Kidney tubule cell (primary cell): ENCODE results near the gene CREBBP.

ENCODE experiments used
- DNase-seq: peaks from one replicate; pipeline ENCODE4 v3.0.0-alpha.2; 2018; ENCODE audit warnings: low spot score

CREBBP gene

GRCh38 chr16:3767333-3767986 is 113.1 kb downstream of the CREBBP start:
- no peak for DNase-seq

- no peak for DNase-seq
These were observed 114.3 kb downstream of the CREBBP start for GRCh38 chr16:3766177-3766576.

GRCh38 chr16:3764409-3764808 is 116.1 kb downstream of the CREBBP start:
- no peak for DNase-seq

DNA sequence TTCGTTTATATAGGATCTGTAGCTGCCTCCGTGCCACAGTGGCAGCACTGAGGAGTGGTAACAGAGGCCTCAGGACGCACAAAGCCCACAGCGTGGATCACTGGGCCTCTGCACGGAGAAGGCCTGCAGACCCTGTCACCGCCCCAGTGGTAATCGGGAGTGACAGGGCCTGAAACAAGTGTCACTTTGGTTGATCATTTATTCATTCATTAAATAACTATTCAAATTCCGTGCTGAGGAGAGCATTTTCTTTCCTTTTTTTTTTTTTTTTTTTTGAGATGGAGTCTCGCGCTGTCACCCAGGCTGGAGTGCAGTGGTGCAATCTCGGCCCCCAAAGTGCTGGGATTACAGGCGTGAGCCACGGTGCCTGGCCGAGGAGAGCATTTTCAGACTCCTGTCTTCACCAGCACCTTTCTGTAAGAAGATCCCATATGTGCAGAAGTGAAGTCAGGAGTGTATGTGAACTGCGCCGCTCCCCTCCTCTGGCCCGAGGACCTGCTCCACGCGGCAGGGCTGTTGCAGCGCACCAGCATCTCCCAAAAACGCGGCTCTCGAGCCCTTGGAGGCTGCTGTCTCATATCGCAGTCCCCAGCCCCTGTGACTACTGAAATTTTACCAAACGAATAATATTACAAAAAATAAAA is 118.3 kb downstream of the CREBBP start:
- no peak for DNase-seq

- DNase-seq = no peak
These were observed 119.0 kb downstream of the CREBBP start for GRCh38 chr16:3761375-3762106.

GRCh38 chr16:3760518-3760917 is 120.0 kb downstream of the CREBBP start:
- no peak for DNase-seq

DNA sequence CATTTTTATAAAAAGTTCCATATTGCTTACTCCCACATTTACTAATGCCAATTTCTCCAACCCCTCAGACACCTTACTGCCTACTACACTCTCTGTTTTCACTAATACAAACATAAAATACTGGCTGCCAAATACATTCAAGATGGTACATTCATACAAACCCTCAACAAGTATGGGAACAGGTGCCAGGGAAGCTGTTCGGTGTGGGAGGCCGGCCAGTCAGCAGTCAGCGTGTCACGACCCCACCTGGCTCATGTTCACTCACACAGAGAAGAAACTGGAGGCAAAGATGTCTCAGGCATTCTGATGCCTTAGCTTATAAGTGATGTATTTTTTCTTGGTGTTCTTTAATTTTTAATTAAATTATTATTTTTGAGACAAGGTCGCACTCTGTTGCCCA is 120.8 kb downstream of the CREBBP start:
- DNase-seq = no peak

DNA sequence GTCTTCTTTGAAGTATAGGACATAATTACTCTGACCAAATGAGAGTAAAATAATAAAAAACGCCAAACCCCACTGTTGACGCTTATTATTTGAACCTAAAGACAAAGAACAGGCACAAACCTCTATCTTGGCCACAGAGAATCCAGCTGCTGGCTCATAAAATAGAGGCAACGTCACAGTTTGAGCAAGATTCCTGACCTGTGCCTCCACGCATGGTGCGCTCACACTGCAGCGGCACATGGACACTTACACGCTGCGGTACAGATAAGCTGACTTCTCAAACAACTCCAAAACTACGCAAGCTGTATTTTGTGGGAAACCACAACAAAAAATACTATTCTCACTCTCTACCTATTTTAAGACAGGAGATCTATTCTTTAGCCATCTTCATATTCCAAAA is 124.4 kb downstream of the CREBBP start:
- DNase-seq = no peak

- peak; percentile 25 for DNase-seq
These were observed 125.3 kb downstream of the CREBBP start for GRCh38 chr16:3755249-3755648.

DNA sequence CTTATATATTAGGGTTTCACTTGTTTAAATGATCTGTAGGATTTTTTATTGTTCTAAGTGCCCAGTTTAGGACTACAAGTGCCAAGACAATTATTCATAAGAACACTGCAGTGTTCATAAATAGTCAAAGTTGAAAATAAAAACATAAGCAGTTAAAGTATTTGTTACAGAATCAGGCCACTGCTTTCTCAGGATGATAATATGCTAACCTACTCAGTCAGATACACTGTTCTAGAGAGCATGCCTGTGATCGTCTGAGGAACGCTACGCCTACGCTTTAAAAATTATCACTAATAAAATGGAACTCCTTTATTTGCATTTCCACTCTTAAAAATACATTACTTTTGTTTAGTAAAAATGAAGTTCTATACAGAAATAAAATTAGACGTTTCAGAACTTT is 125.7 kb downstream of the CREBBP start:
- DNase-seq = no peak

GRCh38 chr16:3754081-3754703 is 126.3 kb downstream of the CREBBP start:
- no peak for DNase-seq

DNA sequence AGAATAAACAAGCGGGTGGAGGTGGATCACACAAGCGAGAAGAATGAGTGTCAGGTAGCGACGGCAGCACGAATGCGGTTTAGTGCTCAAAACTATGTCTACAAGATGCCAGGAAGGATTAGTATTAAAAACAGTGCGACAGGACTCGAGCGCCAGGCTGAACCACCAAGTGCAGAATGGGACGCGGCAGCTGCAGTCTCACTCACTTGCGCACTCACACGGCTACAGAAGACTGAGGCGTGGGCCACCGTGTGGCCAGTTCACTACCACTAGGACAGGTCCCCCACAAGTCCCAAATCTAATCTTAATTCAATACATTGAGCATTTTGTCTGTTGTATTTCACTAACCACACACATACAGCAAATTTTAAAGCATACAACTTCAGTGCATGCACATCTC is 127.5 kb downstream of the CREBBP start:
- no peak for DNase-seq

- DNase-seq = no peak
These were observed 128.6 kb downstream of the CREBBP start for GRCh38 chr16:3751878-3752277.

DNA sequence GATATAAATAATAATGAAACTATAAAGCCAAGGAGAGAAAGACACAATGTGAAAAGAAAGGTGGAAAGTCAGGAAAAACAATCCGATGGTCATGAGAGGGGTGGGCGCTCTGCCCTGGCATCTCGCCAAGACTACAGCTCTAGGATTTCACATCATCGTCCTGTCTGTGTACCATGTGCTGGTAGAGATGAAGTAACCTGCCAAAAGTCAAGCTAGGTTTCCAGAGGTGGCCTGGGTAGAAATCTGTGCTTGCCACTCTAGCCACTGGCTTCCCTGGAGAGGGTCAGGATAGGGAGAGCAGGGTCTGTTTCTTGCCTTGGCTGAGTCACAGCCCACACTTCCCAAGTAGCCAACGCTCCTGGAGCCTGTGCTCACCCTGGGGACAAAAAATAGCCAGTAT is 132.2 kb downstream of the CREBBP start:
- DNase-seq = no peak

DNA sequence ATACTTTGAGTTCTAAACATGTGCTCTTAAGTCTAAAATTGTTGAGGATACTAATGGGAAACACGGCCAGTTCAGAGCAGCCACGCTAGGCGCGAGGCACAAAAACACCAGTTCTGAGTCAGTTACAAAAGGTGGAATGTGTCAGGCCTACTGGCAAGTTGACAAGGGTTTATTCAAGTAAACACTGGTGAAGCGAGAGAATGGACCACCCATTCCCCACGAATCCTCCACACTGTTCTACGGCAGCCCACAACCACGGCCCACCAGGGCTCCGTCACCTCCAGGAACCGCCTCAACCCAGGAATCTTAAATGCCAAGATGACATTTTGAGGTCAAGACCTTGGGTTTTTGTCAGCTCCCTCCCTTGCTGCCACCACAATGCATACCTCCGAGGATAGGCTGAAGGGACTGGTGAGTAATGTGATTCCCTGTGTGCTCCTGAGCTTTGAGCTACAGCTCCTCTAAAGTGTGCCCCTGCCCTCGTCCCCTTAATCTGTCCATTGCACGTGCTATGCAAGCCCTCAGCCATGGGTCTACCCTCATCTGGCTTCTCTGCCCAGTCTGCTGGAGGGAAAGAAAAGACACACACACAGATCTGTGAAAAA is 134.7 kb downstream of the CREBBP start:
- no peak for DNase-seq

- DNase-seq = no peak
These were observed 136.5 kb downstream of the CREBBP start for GRCh38 chr16:3744018-3744417.

DNA sequence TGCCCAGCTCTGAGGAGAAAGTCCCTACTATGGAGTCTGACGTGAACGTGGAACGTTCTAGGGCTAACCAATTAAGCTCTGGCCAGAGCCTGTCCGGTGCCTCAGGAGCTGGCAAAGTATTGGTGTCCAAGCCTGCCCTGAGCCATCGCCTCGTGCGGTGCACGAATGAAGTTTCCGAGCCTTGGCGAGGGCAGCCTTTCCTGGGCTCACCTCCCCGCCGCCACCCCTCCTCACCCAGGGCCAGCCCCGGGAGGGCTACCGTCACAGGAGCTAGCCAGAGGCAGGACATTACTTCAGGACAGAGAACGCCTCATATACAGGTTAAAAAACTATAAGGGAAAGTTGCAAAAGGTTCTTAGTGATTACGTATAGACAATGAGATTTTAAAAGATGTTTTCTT is 139.6 kb downstream of the CREBBP start:
- no peak for DNase-seq

DNA sequence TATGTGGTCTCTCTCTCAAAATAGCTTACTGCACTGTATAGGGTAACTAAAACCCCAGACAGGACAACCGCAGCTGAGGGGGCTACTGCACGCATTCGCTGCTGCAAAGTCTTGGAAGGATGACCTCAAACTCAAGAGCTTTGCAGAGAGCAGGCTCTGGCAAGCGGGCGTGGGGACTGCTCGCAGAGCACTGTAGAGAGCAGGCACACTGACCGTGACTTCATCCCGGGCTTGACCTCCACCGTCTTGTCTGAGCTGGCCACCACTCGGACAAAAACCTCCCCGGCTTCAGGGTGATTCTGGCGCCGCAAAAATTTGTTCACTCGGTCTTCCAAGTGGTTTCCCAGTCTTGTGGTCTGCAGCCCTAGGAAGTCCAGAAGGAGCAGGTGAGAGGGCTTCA is 140.3 kb downstream of the CREBBP start:
- no peak for DNase-seq

GRCh38 chr16:3739636-3740035 is 140.9 kb downstream of the CREBBP start:
- DNase-seq = no peak

DNA sequence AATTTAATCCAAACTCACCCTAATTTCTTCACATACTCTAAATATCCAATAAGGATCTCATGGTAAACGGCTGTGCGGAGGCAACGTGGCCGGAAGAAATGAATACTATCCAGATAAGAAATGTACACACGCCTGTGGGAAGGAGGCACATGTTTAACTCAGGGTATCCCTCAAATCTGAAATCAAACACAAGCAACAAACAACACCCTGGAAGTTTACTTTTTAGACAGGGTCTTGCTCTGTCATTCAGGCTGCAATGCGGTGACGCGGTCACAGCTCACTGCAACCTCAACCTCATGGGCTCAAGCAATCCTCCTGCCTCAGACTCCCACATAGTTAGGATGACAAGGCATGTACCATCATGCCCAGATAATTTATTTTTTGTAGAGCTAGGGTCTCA is 142.0 kb downstream of the CREBBP start:
- no peak for DNase-seq

DNA sequence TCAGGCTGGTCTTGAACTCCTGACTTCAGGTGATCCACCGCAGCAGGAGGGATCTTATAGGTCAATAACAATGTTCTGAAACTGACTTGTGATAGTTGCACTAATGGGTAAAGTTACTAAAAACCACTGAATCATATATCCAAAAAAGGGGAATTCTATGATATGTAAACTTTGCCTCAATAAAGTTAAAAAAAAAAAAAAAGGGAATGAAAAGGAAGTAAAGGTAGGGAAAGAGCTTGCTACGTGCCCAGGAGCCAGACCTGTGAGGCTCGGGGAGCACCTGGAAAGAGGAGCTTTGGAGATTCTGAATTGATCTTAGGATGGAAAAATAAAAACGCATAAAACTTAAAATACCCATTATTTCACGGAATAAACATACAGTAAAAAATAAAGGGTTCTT is 142.4 kb downstream of the CREBBP start:
- DNase-seq = no peak

GRCh38 chr16:3737181-3737580 is 143.3 kb downstream of the CREBBP start:
- DNase-seq = no peak

DNA sequence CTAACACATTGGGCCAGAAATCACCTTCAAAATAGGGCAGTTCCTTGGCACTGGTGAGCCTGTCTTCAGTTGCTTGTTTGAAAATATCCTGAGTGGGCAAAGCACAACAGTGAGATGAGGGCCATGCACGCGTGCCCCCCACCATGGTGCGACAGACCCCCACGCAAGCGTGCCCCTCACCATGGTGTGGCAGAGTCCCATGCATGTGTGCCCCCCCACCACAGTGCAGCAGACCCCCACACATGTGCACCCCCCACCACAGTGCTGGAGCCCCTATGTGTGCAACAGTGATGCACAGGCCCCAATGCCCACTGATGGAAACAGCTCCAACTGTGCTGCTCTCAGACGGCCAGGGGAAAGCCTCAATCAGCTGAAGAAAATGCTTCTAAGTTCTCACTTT is 144.4 kb downstream of the CREBBP start:
- no peak for DNase-seq
